Stomach (tissue), 4 donors: ENCODE results near the gene CINP.

Source experiments
- EP300 ChIP-seq: sonication (generic); formaldehyde crosslinking; IDR thresholded peaks from one replicate; pipeline ENCODE4 v1.6.1; 2017; ENCODE audit warnings: antibody characterized with exemption
- POLR2A ChIP-seq, 4 donors: fragments of 450-650 bp; IDR thresholded peaks; one replicate each; pipeline ENCODE4 v1.6.1; 2016; ENCODE audit warnings: antibody characterized with exemption in 4 of 4, control low read depth in 2 of 4, mild to moderate bottlenecking in 1 of 4, moderate library complexity in 1 of 4
- POLR2AphosphoS5 ChIP-seq, 3 donors: sonication (generic); formaldehyde crosslinking; IDR thresholded peaks; one replicate each; pipeline ENCODE4 v1.6.1; 2016; ENCODE audit warnings: antibody characterized with exemption in 3 of 3
- TF ChIP-seq, protein P1 (sequence below), 7 experiments: fragments of 450-650 bp in 4 of 7; fragments of 200-600 bp in 3 of 7; sonication (generic) in 3 of 7; IDR thresholded peaks; one replicate each; pipeline ENCODE4 v1.5.1; 2016 to 2019; ENCODE audit warnings: antibody characterized with exemption in 7 of 7, control low read depth in 2 of 7, mild to moderate bottlenecking in 1 of 7

DNA sequence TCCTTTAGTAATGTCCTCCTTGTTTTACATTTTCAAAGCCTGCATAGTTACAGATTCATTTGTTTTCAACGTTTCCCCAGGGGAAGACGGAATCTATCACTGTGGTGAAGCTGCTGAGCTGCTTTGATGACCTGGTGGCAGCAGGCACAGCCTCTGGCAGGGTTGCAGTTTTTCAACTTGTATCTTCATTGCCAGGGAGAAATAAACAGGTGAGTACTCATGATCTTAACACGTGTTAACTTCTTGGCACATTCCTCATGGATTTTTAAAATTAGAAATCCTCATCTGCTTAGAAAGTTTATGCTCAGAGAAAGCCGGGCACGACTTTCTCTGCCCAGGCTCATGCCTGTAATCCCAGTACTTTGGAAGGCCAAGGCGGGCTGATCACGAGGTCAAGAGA is 44.6 kb upstream of the CINP start:
- TF ChIP-seq POLR2A (IDR thresholded peaks at IDR 0.05) (no peak), POLR2AphosphoS5 (IDR thresholded peaks at IDR 0.05) (no peak), EP300 (no peak)
- TF ChIP-seq, protein P1, sequence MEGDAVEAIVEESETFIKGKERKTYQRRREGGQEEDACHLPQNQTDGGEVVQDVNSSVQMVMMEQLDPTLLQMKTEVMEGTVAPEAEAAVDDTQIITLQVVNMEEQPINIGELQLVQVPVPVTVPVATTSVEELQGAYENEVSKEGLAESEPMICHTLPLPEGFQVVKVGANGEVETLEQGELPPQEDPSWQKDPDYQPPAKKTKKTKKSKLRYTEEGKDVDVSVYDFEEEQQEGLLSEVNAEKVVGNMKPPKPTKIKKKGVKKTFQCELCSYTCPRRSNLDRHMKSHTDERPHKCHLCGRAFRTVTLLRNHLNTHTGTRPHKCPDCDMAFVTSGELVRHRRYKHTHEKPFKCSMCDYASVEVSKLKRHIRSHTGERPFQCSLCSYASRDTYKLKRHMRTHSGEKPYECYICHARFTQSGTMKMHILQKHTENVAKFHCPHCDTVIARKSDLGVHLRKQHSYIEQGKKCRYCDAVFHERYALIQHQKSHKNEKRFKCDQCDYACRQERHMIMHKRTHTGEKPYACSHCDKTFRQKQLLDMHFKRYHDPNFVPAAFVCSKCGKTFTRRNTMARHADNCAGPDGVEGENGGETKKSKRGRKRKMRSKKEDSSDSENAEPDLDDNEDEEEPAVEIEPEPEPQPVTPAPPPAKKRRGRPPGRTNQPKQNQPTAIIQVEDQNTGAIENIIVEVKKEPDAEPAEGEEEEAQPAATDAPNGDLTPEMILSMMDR (IDR thresholded peaks at IDR 0.05): no peak
